GM12873 (cell line): Measurements from ENCODE around the gene GBGT1.

ENCODE experiments used
- CTCF ChIP-seq: IDR thresholded peaks from 2 replicates; pipeline ENCODE4 v1.5.1; 2012; ENCODE audit warnings: low read depth, mild to moderate bottlenecking, moderate library complexity, low read length, control low read depth; ENCODE audit not compliant: insufficient read depth; ENCODE audit errors: missing control alignments

GBGT1 gene

GRCh38 chr9:133113949-133114885 lies 49.5 kb downstream of the GBGT1 start:
- no peak for TF ChIP-seq CTCF

GRCh38 chr9:133113163-133113948 lies 50.4 kb downstream of the GBGT1 start:
- TF ChIP-seq CTCF: no peak

GRCh38 chr9:133112663-133113026 lies 51.1 kb downstream of the GBGT1 start:
- TF ChIP-seq CTCF: no peak

GRCh38 chr9:133111808-133112662 lies 51.7 kb downstream of the GBGT1 start:
- TF ChIP-seq CTCF: no peak

GRCh38 chr9:133109931-133110650 lies 53.6 kb downstream of the GBGT1 start:
- TF ChIP-seq CTCF: no peak

- TF ChIP-seq CTCF: no peak
Observed at GRCh38 chr9:133108794-133109641, 54.7 kb downstream of the GBGT1 start.
